Body of pancreas (tissue), 4 donors: ENCODE measurements around the gene MAPK1IP1L.

Experiments
- CTCF ChIP-seq, 7 experiments: fragments of 450-650 bp in 4 of 7; fragments of 200-600 bp in 3 of 7; sonication (generic) in 3 of 7; IDR thresholded peaks; one replicate each; pipeline ENCODE4 v1.5.1; 2016 to 2019; ENCODE audit warnings: antibody characterized with exemption in 7 of 7
- POLR2A ChIP-seq, 3 donors: fragments of 450-650 bp; IDR thresholded peaks; one replicate each; pipeline ENCODE4 v1.6.1; 2016; ENCODE audit warnings: antibody characterized with exemption in 3 of 3, mild to moderate bottlenecking in 2 of 3

GRCh38 chr14:55111122-55111708, 59.8 kb downstream of the MAPK1IP1L start:
- TF ChIP-seq CTCF (IDR thresholded peaks at IDR 0.05) = no peak
- no peak for TF ChIP-seq POLR2A (IDR thresholded peaks at IDR 0.05)
